Uterus (tissue), 2 donors: ENCODE results near the gene TICAM1.
"Not testable (repeated sequence)": the region's sequence is repeated elsewhere in the genome, so short reads cannot be mapped to it uniquely, and the experiment has no call there.

ENCODE experiments used
- POLR2A ChIP-seq, 2 donors: fragments of 450-650 bp; IDR thresholded peaks; one replicate each; pipeline ENCODE4 v1.6.1; 2016; ENCODE audit warnings: antibody characterized with exemption in 2 of 2, mild to moderate bottlenecking in 1 of 2, moderate library complexity in 1 of 2
- TF ChIP-seq, protein P1 (sequence below), 4 experiments: fragments of 200-600 bp in 2 of 4; fragments of 450-650 bp in 2 of 4; sonication (generic) in 2 of 4; IDR thresholded peaks; one replicate each; pipeline ENCODE4 v1.5.1; 2016 to 2019; ENCODE audit warnings: antibody characterized with exemption in 4 of 4, mild to moderate bottlenecking in 2 of 4, moderate library complexity in 1 of 4

DNA sequence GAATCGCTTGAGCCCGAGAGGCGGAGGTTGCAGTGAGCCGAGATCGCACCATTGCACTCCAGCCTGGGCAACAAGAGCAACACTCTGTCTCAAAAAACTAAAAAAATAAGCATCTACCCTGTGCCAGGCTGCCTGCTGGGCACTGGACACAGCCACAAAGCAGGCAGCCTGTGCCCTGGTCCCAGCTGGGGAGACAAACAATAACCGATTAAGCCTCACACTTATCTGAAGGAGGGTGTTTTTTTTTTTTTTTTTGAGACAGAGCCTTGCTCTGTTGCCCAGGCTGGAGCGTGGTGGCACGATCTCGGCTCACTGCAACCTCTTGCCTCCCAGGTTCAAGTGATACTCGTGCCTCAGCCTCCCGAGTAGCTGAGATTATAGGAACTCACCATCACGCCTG is 25.0 kb upstream of the TICAM1 start:
- TF ChIP-seq, protein P1, sequence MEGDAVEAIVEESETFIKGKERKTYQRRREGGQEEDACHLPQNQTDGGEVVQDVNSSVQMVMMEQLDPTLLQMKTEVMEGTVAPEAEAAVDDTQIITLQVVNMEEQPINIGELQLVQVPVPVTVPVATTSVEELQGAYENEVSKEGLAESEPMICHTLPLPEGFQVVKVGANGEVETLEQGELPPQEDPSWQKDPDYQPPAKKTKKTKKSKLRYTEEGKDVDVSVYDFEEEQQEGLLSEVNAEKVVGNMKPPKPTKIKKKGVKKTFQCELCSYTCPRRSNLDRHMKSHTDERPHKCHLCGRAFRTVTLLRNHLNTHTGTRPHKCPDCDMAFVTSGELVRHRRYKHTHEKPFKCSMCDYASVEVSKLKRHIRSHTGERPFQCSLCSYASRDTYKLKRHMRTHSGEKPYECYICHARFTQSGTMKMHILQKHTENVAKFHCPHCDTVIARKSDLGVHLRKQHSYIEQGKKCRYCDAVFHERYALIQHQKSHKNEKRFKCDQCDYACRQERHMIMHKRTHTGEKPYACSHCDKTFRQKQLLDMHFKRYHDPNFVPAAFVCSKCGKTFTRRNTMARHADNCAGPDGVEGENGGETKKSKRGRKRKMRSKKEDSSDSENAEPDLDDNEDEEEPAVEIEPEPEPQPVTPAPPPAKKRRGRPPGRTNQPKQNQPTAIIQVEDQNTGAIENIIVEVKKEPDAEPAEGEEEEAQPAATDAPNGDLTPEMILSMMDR (IDR thresholded peaks at IDR 0.05): not testable (repeated sequence)
- TF ChIP-seq POLR2A (IDR thresholded peaks at IDR 0.05): not testable (repeated sequence)
